ENCODE measurements around the gene ATXN7.

Gene ATXN7

DNA sequence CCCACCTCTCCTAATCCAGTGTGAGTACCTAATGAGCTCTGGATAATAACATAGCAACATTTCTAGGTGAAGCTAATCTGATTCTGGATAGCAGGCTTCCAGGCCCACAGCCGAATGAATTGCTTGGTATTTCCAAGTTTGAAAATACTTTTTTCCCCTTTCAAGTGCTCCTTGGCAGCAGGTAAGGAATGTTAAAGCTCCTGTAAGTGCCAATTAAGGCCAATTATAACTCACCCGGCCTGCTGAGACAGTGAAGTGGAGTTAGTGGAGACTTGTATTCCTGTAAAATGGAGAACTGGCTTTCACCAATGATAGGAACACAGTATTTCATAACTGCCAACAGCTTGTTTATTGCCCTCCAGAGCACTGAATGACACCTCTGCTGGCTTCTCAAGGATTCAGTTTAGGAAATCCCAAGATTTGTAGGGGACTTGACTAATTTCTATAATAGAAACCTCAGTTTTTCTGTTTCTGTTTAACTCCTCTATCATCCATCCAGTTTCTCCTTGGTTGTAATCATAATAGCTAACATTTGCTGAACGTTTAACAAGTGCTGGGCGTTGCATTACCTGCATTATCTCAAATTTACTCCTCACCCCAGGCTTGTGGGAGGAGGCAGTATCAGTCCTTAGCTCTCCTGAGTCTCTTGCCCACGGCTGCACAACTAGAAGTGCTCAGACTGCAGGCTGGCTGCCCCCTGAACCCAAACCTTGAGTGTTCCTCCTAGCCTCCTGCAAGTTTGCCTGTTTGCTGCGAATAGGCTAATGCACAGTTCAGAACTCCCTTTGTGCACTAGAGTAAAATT, 101.2 kb downstream of the ATXN7 start:
- DNase-seq (ENCODE audit: low read depth), result no peak

DNA sequence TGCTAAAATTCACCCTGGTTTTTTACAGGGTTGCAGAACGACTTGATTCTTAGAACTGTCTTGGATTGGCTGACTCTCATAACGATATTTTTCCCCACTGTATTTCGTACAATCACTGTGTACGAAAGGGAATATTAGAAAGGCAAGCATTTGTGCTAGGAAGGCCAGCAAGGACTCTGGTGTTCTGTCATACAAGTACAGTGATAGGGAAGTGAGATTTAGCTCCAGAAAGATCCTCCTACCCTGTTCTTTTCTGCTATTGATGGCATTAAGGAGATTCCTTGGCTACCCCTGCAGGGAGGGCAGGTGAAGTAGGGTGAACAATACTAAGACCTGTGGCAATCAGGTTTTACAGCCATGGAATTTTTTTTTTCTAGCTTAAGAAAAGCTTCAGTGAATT, 102.3 kb downstream of the ATXN7 start:
- DNase-seq (ENCODE audit: low read depth), result no peak

DNA sequence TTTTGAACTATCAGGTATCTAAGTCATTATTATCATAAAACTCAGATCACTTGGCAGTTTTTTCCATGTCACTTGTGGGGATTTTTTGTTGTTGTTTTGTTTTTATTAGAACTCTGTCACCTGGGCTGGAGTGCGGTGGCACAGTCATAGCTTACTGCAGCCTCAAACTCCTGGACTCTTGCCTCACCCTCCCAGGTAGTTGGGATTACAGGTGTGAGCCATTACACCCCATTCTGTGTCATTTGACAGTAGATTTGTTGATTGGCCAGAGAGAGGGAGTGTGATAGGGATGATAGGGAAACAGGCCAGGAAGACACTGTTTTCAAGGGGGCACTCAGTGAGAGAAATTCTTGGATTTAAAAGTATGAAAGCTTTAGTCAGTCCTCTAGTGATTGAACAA, 103.2 kb downstream of the ATXN7 start:
- DNase-seq (ENCODE audit: low read depth), result no peak

DNA sequence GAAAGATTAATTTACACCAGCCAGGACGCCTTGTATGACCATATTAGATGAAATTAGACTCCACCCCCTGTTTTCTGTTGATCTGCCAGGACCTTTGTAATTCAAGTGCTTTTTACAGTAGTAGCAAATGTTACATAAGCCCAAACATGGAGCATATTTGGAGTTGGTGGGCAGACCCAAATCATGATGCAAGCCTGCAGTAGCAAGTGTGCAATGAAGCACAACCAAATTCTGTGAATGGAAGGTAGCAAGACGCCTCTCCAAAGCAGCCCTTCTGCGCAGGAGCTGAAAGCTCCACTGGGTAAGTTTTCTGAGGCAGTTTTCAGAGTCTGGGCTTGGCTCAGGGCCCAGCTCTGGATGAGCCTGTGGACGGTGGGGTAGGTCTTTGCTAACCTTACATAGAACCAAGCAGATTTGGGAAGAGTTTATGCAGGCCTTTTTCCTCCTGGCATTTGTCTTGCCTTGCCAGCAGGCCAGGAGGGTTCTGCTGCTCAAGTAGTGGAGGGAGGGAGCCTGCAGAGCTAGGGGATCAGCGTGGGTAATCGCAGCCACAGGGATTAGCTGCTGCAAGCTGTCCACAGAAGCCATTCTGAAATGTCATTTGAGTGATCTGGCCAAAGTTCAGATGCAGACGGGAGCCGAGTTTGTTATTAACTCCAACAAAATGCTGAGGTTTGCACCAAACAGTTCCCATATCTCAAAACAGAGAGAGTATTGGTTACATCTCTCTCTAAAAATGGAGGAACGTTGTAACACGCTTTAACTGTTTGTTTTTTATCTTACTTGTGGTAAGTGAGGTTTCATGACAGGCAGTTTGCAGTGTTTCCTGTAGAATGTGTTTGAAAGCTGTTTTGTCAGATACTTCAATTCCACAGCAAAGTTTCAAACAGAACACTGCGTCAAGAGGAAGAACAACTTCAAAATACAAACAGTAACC, 104.3 kb downstream of the ATXN7 start:
- no peak for DNase-seq (ENCODE audit: low read depth)

DNA sequence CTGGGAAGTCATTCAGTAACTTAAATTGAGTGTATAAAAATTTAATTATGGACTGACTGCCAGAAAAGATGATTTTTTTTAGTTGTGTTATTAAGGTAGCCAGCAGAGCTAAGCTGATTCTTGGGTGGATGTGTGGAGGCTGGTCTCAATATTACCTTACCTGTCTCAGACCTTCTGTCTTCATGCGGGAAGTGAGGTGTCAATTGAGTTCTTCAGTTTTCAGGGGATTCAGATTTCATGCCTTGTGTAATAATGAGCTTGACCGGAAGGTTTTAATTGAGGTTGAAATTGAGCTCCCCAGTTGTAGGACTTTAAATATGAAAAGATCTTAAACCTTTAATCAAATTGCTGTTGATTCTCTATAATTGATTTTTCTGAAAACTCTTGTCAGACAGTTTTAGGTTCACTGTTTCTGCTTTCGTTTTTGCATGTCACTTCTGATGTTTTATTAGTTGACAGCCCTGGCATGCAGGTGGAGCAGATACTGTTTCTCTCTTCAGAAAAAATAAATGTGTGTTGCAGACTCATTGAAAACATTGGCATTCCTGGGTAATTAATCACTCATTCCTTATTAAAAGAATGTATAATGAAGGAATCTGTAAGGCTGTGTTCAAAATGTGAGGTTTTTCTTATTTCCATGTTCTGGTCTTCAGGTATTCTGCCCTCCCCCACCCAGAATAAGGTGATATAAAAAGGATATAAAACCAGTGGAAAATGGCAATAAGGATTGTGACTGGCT, 105.1 kb downstream of the ATXN7 start:
- no peak for DNase-seq (ENCODE audit: low read depth)

DNA sequence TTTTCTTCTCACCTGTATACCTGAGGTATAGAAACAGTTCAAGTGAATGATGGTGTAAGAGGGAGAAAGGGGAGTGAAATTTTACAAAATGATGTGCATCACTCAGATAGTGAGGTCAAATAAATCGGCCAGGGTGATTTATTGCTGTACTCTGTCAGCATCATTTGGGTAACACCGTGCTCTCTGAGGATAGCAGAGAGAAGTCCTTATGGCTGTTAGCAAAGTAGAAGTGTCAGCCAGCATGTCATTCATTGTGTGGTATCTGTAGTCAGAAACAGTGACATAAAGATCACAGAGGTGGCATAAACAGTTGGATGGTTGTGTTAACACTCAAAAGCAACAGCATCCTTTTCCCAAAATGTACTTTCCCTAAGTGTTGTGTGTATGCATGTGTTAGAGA, 106.2 kb downstream of the ATXN7 start:
- DNase-seq (ENCODE audit: low read depth), result no peak

DNA sequence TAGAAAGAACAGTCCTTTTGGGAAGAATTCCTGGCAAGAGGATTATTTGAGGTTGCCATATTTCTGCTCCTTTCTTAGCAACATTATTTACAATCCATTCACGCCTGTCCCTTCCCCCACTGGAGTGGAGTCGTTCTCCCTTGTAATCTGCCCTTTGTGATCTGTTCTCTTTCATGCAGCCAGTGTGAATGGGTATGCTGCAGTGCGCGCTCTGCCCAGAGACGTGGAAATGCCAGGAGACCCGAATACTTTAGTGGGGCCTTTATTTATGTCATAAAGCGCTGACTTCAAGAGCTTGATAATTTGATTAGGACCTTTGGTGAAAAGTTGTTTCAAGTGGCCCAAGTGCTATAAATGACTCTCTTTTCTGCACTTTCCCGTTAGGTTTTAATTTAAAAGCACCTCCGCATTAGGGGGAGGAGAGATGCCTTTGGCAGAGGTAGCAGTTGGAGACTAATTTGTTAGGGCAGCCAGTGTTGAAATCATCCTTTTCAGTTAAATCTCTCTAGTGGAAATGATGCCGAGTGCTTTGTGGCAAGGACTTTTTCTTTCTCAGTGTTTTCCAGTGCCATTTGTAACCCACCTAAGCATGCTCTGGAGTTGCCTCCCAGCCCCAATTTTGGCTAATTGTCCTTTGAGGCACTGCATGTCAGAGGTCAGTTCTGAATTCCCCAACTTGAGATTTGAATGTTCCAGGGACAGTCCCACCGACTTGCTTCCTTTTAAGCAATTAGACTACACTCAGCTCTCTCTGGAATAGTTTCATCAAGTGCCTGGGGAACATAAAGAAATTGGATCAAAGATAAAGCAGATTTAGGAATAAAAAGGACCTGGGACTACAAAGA, 107.2 kb downstream of the ATXN7 start:
- no peak for DNase-seq (ENCODE audit: low read depth)

DNA sequence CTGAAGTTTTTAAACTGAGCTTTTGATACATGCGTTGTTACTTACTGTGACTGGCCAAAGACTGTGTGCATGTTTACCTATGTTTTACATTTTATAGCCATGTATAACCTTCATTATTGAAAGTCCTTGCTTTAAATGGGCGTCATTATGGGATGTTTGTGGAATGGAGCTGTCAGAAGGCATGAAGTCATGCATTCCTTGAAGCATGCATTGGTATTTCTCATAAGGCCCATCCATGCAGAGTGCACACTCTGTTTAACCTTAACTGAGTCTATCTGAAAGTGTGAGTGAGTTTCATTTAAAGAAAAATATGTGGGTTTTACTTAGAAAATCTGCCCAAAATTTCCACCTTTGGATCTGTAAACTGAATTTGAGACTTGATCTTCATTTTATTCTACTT, 108.5 kb downstream of the ATXN7 start:
- DNase-seq (ENCODE audit: low read depth), result no peak

DNA sequence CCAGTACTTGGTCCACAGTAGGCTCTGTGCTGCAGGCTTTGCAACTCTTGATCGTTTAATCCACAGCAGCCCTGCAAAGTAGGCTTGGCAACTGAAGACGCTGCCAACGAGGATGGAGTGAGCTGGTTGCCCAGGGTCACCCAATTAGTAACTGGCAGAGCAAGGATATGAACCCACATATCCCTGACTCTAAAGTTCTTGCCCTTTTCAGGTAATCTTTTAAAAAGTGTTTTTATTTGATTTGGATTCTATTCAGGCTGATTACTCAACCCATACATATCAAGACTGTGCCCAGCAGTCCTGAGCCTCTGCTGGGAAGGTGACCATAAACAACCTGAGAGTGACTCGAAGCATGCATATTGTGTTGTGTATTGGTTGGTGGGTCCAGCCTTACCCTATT, 109.3 kb downstream of the ATXN7 start:
- no peak for DNase-seq (ENCODE audit: low read depth)

DNA sequence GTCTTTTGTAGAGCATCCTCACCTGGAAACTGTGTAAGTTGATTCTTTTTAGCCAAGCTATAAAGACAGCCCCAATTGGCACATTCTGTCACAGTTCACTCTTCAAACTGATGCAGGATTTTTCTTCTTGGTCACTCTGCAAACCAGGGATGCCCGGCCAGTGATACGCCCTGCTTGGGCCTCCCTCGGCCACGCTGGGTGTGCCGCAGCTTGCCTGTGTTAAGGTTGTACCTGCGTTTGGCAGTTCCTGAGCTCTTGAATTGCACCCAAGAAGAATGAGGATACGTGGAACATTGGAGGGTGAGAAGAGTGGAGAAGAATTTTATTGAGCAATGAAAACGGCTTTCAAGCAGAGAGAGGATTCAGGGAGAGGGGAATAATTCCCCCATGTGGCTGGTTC, 109.7 kb downstream of the ATXN7 start:
- no peak for DNase-seq (ENCODE audit: low read depth)

DNA sequence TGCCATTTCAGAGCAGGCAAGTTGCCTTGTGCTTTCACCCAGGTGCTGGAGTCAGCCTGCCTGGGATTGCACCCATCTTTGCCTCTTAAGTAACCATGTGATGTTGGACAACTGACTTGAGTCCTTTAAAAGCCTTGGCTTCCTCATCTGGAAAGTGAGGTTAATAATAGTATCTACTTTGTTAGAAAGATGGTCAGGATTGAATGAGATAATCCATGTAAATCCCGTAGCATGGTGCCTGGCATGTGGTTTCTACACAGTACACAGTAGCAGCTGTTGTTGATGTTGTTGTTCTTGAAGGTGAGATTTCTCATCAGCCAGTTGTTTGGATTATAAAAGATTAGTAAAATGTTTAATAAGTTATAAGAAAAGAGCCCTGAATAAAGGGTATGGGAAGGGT, 110.8 kb downstream of the ATXN7 start:
- DNase-seq (ENCODE audit: low read depth), result no peak

DNA sequence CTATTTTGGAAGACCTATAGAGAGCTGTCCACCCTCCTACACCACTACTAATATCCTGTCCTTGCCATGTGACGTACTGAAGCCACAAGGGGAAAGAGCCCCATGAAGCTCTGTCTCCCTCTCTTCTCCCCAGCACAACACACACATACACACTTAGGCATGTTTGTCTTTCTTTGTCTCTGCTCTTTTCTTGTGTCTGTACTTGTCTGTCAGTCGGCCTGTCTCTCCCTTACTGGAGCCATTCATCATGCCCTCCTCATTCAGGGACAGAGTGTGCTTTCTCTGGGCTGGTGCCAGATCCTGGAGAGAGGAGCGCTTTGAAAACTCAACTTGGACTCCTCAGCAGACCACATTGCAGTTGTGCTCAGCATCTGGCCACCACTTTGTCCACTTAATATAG, 112.1 kb downstream of the ATXN7 start:
- DNase-seq (ENCODE audit: low read depth), result no peak

DNA sequence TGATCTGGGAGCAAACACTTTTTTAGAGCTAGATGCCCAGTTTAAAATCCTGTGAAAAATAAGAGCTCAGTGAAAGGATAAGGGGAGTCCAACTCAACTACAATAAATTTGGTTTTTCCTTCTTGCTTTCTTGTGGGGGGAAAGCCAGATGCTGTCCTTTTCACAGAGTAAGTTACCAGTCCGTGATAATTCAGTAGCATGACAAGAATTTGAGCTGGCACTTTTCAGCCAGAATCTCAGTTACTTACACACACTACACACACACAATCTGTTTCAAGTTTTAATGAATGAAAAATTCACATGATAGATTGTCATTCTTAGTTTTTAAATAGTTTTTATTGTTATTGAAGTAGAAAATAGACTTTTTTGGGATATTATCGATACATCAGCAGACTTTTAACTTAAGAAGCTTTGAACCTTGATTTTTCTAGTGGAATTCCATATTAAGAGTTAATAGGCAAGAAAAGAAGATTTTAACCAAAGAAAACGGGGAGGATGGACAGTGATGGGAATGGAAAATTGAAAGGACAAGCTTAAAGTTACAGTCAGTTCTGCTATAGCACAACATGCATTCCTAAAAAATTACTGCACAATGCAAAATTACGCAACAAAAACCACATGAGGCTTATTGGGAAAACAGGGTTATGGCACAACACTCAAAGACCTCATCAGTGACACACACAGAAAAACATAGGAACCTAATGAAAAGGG, 112.6 kb downstream of the ATXN7 start:
- peak; percentile 95 for DNase-seq (ENCODE audit: low read depth)

DNA sequence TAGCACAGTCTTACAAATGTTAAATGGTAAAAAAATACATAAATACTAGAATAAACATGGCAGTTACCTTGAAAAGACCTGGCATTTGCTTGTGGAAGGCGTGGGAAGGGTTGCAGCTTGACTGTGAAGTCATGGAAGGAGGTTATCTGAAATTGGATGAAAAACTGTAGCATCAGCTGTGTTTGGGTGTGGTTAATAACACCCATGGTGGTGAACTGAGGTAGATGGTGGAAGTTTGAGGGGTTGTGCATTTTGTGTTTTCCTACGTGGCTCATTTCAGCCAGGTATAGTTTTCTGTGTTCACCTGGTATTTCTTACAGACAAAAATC, 113.2 kb downstream of the ATXN7 start:
- no peak for DNase-seq (ENCODE audit: low read depth)

DNA sequence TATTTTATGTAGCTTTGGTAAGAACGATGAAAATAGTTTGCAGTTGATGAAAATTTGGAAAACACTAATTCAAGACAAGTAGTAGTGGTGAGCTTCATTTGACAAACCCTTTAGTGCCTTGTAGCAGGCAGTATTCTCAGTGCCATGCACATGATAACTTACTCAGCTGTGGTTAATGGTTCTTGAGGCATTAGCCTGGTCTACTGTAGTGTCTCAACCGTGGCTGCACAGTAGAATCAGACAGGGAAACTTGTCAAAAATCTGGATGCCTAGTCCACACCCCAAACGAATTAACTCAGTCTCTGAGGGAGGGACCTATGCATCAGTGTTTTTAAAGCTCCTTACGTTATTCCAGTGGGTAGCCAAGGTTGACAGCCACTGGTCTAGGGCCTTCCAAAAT, 114.2 kb downstream of the ATXN7 start:
- DNase-seq (ENCODE audit: low read depth), result no peak

DNA sequence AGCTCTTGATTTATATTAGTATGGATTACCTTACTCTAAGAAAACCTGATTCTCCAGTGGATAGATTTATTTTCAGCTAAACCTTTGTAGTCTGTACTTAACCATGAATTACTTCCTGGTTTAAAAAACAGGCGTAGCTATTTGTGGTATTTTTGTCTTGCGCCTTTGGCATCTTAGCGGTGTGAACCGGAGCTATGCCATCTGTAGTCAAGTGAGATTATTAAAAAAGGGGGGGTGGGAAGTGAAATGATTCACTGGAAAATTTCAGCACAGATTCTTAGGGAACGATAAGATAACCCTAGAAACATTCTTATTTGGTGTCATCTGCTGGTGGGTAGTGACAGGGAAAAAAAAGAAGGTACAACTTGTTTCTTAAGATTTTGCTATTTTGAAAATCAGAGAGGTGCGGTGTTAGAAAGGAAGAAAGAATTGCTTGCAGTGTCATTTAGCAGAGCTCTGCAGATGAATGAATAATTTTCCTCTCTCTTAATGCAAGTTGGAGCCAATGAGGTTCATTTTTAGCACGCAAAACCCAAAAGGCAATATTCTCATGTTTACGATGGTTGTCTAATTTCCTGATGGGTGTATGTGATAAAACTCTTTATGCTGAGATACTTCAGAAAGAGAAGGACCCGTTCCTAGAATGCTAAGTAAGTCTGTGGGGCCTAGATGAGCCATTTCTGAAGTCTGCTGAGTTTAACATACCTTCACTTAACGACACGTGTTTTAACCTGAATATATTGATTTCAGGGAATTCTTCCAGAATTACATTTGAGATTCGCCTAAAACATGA, 115.6 kb downstream of the ATXN7 start:
- DNase-seq (ENCODE audit: low read depth), result no peak

DNA sequence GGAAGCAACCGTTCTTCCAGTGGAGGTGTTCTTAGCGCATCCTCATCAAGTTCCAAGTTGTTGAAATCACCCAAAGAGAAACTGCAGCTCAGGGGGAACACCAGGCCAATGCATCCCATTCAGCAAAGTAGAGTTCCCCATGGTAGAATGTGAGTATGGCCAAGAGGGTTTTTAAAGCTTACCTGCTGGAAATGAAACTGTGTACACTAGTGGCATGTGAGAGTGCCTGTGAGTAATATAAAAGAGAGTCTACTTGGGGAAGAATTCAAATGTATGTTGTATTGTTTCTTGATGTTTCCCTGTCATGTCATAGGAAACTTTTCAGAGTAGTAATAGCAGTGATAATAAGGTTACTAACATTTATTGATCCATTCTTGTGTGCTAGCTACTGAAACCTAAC, 116.4 kb downstream of the ATXN7 start:
- no peak for DNase-seq (ENCODE audit: low read depth)

DNA sequence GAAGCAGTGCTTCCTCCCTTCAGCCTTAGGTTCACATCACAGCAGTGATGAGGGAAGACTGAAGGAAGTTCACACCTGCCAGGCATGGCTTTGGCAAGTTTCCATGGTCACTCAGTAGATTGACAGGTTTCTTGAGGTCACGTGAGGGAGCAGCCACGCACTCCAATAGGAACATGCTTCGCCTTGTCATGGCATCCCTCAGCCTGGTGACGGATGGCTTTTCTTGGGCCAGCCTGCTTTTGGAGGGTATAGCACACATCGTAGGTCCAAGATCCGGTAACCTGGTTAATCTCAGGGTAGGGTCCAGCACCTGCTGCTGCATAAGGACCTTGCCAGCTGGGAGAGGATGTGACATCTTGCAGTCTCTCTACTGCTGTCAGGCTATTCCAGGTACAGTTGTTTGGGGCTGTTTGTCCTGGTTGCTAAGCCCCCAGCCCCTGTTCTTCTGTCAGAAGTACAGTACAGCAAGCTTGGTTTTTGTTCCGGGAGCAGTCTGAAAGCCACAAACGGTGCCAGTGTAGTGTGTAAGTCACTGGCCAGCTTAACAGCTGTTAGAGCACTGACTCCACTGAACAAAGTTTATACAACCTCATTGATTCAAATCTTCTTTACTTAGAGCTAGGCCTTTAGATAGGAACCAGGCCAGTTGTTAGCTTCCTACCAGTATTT, 117.3 kb downstream of the ATXN7 start:
- no peak for DNase-seq (ENCODE audit: low read depth)

DNA sequence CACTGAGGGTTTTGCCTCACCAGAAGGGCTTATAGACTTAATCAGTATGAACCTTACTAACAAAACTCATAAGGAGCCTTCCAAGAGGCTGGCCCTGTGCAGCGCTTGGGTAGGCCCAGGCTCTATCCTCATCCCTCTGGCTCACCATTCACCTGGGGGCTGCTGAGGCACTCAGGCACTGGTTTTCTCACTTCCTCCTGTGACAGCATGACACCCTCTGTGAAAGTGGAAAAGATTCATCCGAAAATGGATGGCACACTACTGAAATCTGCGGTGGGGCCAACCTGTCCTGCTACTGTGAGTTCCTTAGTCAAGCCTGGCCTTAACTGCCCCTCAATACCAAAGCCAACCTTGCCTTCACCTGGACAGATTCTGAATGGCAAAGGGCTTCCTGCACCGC, 118.3 kb downstream of the ATXN7 start:
- DNase-seq (ENCODE audit: low read depth), result no peak

DNA sequence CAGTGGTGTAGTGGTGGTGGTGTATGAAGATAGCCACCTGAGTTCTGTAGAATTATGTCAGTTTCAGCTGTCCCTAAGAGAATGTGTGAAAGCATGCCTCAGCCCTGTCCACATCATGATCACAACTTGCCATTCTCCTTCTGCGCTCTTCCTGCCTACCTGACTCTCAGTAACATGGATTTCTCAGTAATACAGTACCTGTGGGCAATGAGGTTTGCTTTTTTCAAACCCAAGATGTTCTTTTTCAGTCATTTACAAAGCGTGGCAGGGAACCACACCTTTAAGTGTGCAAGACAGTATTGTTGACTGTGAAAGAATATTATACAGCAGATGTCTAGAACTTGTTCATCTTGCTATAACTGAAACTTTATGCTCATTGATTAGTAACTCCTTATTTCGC, 120.7 kb downstream of the ATXN7 start:
- no peak for DNase-seq (ENCODE audit: low read depth)

All from GM04503 (cell line).